H1 (cell line): Measurements from ENCODE around the gene GSK3B. TPM values are rescaled to one million over a fixed set of nuclear protein-coding genes. Genes with fewer than 3 reads are reported as not detected.

Source experiments
- CTCF ChIA-PET: fragments of 300-600 bp; sonication (Branson Sonifier 250); formaldehyde crosslinking; loops from one replicate; lab custom pipeline; 2021; ENCODE audit not compliant: partially characterized antibody; lab: Charles Lee
- POLR2A ChIA-PET: fragments of 300-600 bp; sonication (Branson Sonifier 250); formaldehyde crosslinking; loops from one replicate; lab custom pipeline; 2021; ENCODE audit warnings: inconsistent platforms; ENCODE audit not compliant: partially characterized antibody; lab: Charles Lee
- DNase-seq, 2 experiments: peaks; one replicate each; pipeline versions ENCODE4 v3.0.0 to v3.0.0-alpha.2; 2010 to 2022; ENCODE audit warnings: low spot score in 2 of 2, low read depth in 1 of 2, mixed read lengths in 1 of 2
- FAIRE-seq: peaks from 2 replicates; lab custom pipeline; 2011; peaks lifted over from hg19 to GRCh38; lab: Jason Lieb, UNC
- H2AFZ ChIP-seq: 2 replicates; pipeline ENCODE4 v1.8.1; 2012; ENCODE audit warnings: low read length, inconsistent platforms
- H2AK5ac ChIP-seq: 2 replicates; pipeline ENCODE4 v1.6.1; 2013; ENCODE audit warnings: low read depth, low read length
- H2BK120ac ChIP-seq: replicated peaks from 2 replicates; pipeline ENCODE3; 2013; ENCODE audit warnings: low read depth, low read length, inconsistent platforms
- H2BK12ac ChIP-seq: 2 replicates; pipeline ENCODE4 v1.6.1; 2013; ENCODE audit warnings: low read depth, low read length
- H2BK15ac ChIP-seq: 2 replicates; pipeline ENCODE4 v1.6.1; 2013; ENCODE audit warnings: low read length
- H2BK20ac ChIP-seq: 2 replicates; pipeline ENCODE4 v1.6.1; 2013; ENCODE audit warnings: low read length
- H2BK5ac ChIP-seq: 2 replicates; pipeline ENCODE4 v1.6.1; 2013; ENCODE audit warnings: low read depth, low read length
- H3K14ac ChIP-seq: 2 replicates; pipeline ENCODE4 v1.6.1; 2013; ENCODE audit warnings: inconsistent platforms; ENCODE audit not compliant: insufficient read length
- H3K18ac ChIP-seq: 2 replicates; pipeline ENCODE4 v1.6.1; 2013; ENCODE audit warnings: low read length; ENCODE audit errors: extremely low read depth
- H3K23ac ChIP-seq: 2 replicates; pipeline ENCODE4 v1.6.1; 2013; ENCODE audit warnings: inconsistent platforms; ENCODE audit not compliant: insufficient read length
- H3K23me2 ChIP-seq: 2 replicates; pipeline ENCODE4 v1.6.1; 2013; ENCODE audit warnings: low read depth, low read length
- H3K27ac ChIP-seq: 2 replicates; pipeline ENCODE4 v1.6.1; 2011; ENCODE audit warnings: low read depth, low read length, inconsistent platforms
- H3K27me3 ChIP-seq, 4 experiments: replicated peaks in 1 of 4; 1 replicate in 1 of 4; 2 replicates in 3 of 4; pipeline versions ENCODE4 v1.6.1 to v1.8.1; 2011 to 2013; ENCODE audit warnings: low read length in 3 of 4, mild to moderate bottlenecking in 3 of 4, inconsistent platforms in 2 of 4, mixed read lengths in 2 of 4, moderate library complexity in 1 of 4; ENCODE audit not compliant: control insufficient read depth in 3 of 4, insufficient read depth in 3 of 4; ENCODE audit errors: extremely low read depth in 1 of 4
- H3K36me3 ChIP-seq, 4 experiments: 2 replicates each; pipeline versions ENCODE4 v1.6.1 to v1.8.1; 2011 to 2013; ENCODE audit warnings: mild to moderate bottlenecking in 4 of 4, low read length in 3 of 4, moderate library complexity in 2 of 4, control low read depth in 1 of 4, inconsistent platforms in 1 of 4; ENCODE audit not compliant: insufficient read depth in 4 of 4, control insufficient read depth in 2 of 4
- H3K4ac ChIP-seq: replicated peaks from 2 replicates; pipeline ENCODE3; 2013; ENCODE audit warnings: low read length, low read depth, mixed read lengths, inconsistent platforms; ENCODE audit not compliant: insufficient read length
- H3K4me1 ChIP-seq, 4 experiments: replicated peaks in 1 of 4; 1 replicate in 1 of 4; 2 replicates in 3 of 4; pipeline versions ENCODE4 v1.6.1 to v1.8.1; 2011 to 2013; ENCODE audit warnings: low read length in 3 of 4, inconsistent platforms in 2 of 4, mixed read lengths in 1 of 4; ENCODE audit not compliant: insufficient read depth in 4 of 4, control insufficient read depth in 3 of 4
- H3K4me2 ChIP-seq, 2 experiments: 2 replicates each; pipeline versions ENCODE4 v1.6.1 to v1.8.1; 2011 to 2013; ENCODE audit warnings: low read depth in 2 of 2, low read length in 2 of 2, control low read depth in 1 of 2, inconsistent platforms in 1 of 2, mild to moderate bottlenecking in 1 of 2; ENCODE audit not compliant: insufficient read depth in 1 of 2
- H3K4me3 ChIP-seq, 4 experiments: fragments of 200-600, 300-600 bp in 1 of 4; sonication (generic), shearing (Covaris generic), sonication (Bioruptor Twin) in 1 of 4; 2 replicates each; pipeline versions ENCODE4 v1.5.1 to v1.8.1; 2011 to 2016; ENCODE audit warnings: low read length in 4 of 4, low read depth in 3 of 4, control low read depth in 2 of 4, inconsistent platforms in 2 of 4, mild to moderate bottlenecking in 2 of 4, mixed read lengths in 1 of 4, moderate library complexity in 1 of 4; ENCODE audit not compliant: insufficient read depth in 2 of 4; ENCODE audit errors: extremely low read depth in 1 of 4
- H3K56ac ChIP-seq: replicated peaks from 2 replicates; pipeline ENCODE3; 2013; ENCODE audit warnings: low read depth, mild to moderate bottlenecking, mixed read lengths, low read length, inconsistent platforms; ENCODE audit not compliant: insufficient read length
- H3K79me1 ChIP-seq: 2 replicates; pipeline ENCODE4 v1.6.1; 2013; ENCODE audit warnings: low read depth, low read length, control low read depth
- H3K79me2 ChIP-seq, 2 experiments: 2 replicates each; pipeline versions ENCODE4 v1.6.1 to v1.8.1; 2012 to 2013; ENCODE audit warnings: low read length in 2 of 2, mild to moderate bottlenecking in 2 of 2, inconsistent platforms in 1 of 2; ENCODE audit not compliant: insufficient read depth in 2 of 2, control insufficient read depth in 1 of 2
- H3K9ac ChIP-seq, 4 experiments: replicated peaks in 1 of 4; 1 replicate in 1 of 4; 2 replicates in 3 of 4; pipeline versions ENCODE4 v1.6.1 to v1.8.1; 2011 to 2013; ENCODE audit warnings: low read depth in 3 of 4, low read length in 3 of 4, control low read depth in 2 of 4, mild to moderate bottlenecking in 2 of 4, moderate library complexity in 2 of 4, inconsistent platforms in 1 of 4; ENCODE audit errors: extremely low read depth in 1 of 4
- H3K9me3 ChIP-seq, 2 experiments: 2 replicates each; pipeline versions ENCODE4 v1.6.1 to v1.8.1; 2012 to 2013; ENCODE audit warnings: mild to moderate bottlenecking in 2 of 2, moderate library complexity in 2 of 2, control low read depth in 1 of 2, inconsistent platforms in 1 of 2, low read depth in 1 of 2, low read length in 1 of 2, mixed read lengths in 1 of 2; ENCODE audit not compliant: insufficient read depth in 2 of 2
- H4K20me1 ChIP-seq, 2 experiments: replicated peaks in 1 of 2; 2 replicates each; pipeline versions ENCODE3 to v1.8.1; 2011 to 2013; ENCODE audit warnings: inconsistent platforms in 2 of 2, low read length in 2 of 2, mild to moderate bottlenecking in 1 of 2; ENCODE audit not compliant: insufficient read depth in 2 of 2, control insufficient read depth in 1 of 2
- H4K5ac ChIP-seq: 2 replicates; pipeline ENCODE4 v1.6.1; 2013; ENCODE audit warnings: low read length, low read depth, mixed read lengths, inconsistent platforms; ENCODE audit not compliant: insufficient read length
- H4K8ac ChIP-seq: 2 replicates; pipeline ENCODE4 v1.8.0; 2013; ENCODE audit warnings: mild to moderate bottlenecking, moderate library complexity, low read length, inconsistent platforms; ENCODE audit not compliant: insufficient read depth; ENCODE audit errors: extremely low read depth
- H4K91ac ChIP-seq: replicated peaks from 2 replicates; pipeline ENCODE3; 2013; ENCODE audit warnings: low read length, mixed read lengths, inconsistent platforms; ENCODE audit not compliant: insufficient read length
- BCL11A ChIP-seq, 2 experiments: IDR thresholded peaks; one replicate each; pipeline ENCODE4 v1.6.1; 2011; ENCODE audit warnings: low read depth in 2 of 2, low read length in 2 of 2, mild to moderate bottlenecking in 2 of 2
- CHD1 ChIP-seq: IDR thresholded peaks from 2 replicates; pipeline ENCODE4 v1.6.1; 2012; ENCODE audit warnings: low read depth, low read length, improper control_type of control experiment
- JUN ChIP-seq: IDR thresholded peaks from 2 replicates; pipeline ENCODE4 v1.6.1; 2011; ENCODE audit warnings: low read depth, mild to moderate bottlenecking, improper control_type of control experiment, low read length
- NANOG ChIP-seq: IDR thresholded peaks from 2 replicates; pipeline ENCODE4 v1.6.1; 2011; ENCODE audit warnings: low read length, low read depth, mild to moderate bottlenecking, inconsistent platforms; ENCODE audit not compliant: insufficient read depth, poor library complexity, severe bottlenecking
- POLR2A ChIP-seq, 2 experiments: IDR thresholded peaks; 1 replicate in 1 of 2; 2 replicates in 1 of 2; pipeline ENCODE4 v1.6.1; 2011; ENCODE audit warnings: low read depth in 2 of 2, low read length in 2 of 2, mild to moderate bottlenecking in 2 of 2; ENCODE audit errors: control extremely low read depth in 1 of 2
- RBBP5 ChIP-seq: IDR thresholded peaks from 2 replicates; pipeline ENCODE4 v1.7.1; 2012; ENCODE audit warnings: low read depth, mild to moderate bottlenecking, inconsistent platforms, low read length, moderate library complexity, borderline replicate concordance
- RXRA ChIP-seq: IDR thresholded peaks from 2 replicates; pipeline ENCODE4 v1.6.1; 2011; ENCODE audit warnings: low read depth, mild to moderate bottlenecking, low read length, moderate library complexity; ENCODE audit not compliant: insufficient read depth
- SIX5 ChIP-seq: IDR thresholded peaks from 2 replicates; pipeline ENCODE4 v1.6.1; 2011; ENCODE audit warnings: mild to moderate bottlenecking, low read depth, low read length
- SP4 ChIP-seq: IDR thresholded peaks from 2 replicates; pipeline ENCODE4 v1.6.1; 2012; ENCODE audit warnings: low read length, inconsistent platforms
- USF2 ChIP-seq: IDR thresholded peaks from 2 replicates; pipeline ENCODE4 v1.6.1; 2011; ENCODE audit warnings: low read length, improper control_type of control experiment
- ZNF274 ChIP-seq: IDR thresholded peaks from 2 replicates; pipeline ENCODE4 v1.7.0; 2012; ENCODE audit warnings: low read length, borderline replicate concordance; ENCODE audit errors: extremely low read depth
- WGBS, 2 experiments: shearing (Covaris generic) in 1 of 2; methylation state at CpG; one replicate each; pipeline versions ENCODE4 v1.1.6 to v1.1.7; 2013 to 2015; ENCODE audit warnings: low lambda C conversion rate in 2 of 2, mixed read lengths in 2 of 2, inconsistent platforms in 1 of 2, low coverage in 1 of 2, missing lambda C conversion rate in 1 of 2; ENCODE audit not compliant: insufficient replicate concordance in 2 of 2, insufficient coverage in 1 of 2, insufficient read length in 1 of 2; ENCODE audit errors: extremely low coverage in 1 of 2, missing lambda C conversion rate in 1 of 2; 5-methylcytosine and 5-hydroxymethylcytosine counted together
- polyA plus RNA-seq, 7 experiments: library from polyadenylated mRNA; depleted of rRNA in 3 of 7; stranded (reverse) in 5 of 7; unstranded in 2 of 7; fragments of >200 nt in 5 of 7; fragments of 200-250 nt in 2 of 7; gene quantifications; 1 replicate in 5 of 7; 2 replicates in 1 of 7; 4 replicates in 1 of 7; pipeline versions ENCODE4 v1.2.1 to v1.2.3, GENCODE V29; 2011 to 2013; ENCODE audit warnings: missing spikeins in 2 of 7, mixed read lengths in 2 of 7
- total RNA-seq: library from RNA; stranded (reverse); fragmentation: NEBNext Ultra II Directional; extraction: Animal tissue kit (Norgen Biotek cat#: 25700); gene quantifications from 2 replicates; pipeline ENCODE4 v1.2.1, GENCODE V29; 2021

Gene GSK3B
- total and polyA plus RNA-seq, 2 of the 8 experiments (the other 6 are each of a cell fraction or from before 2014, with no cell fraction given), result 24.2 to 50.7 TPM

DNA sequence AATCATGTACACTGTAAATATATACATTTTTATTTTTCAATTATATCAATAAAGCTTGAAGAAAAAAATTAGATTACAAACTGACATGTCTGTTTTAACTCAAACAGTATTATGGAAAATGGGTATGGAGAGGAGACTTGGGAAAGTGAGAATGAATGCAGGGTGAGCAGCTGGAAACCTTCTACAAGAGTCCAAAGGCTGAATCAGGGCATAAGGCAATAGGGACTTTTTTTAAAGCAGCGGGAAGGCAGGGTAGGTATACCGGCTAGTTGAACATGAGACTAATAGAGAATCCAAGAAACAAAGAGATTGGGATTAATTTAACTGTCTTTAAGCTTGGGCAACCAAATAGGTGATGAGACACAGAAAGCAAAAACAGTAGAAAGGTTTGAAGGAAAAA, 167.1 kb downstream of the GSK3B start:
- H3K18ac ChIP-seq, result no peak overlapping the region
- 91% methylated on average over 2 of the region's 2 CpGs; no CpG with 5 or more reads in 1 of the 2 experiments for WGBS, 2 experiments

More for the DNA sequence above, 167.1 kb downstream of the GSK3B start:
- no peak overlapping the region for H3K4ac ChIP-seq
- H3K36me3 ChIP-seq, result peaks cover 0 to 3% (median 0%) of the 10 kb centered on the region in 4 experiments; a peak in 1 of 8 replicates
- TF ChIP-seq BCL11A (IDR thresholded peaks at IDR 0.05; ENCODE audit: low read depth in 2 of 2, low read length in 2 of 2) (no peak), NANOG (no peak), RBBP5 (no peak), USF2 (no peak), ZNF274 (no peak), JUN (no peak), RXRA (no peak), POLR2A (IDR thresholded peaks at IDR 0.05; ENCODE audit: control extremely low read depth in 1 of 2, low read depth in 2 of 2, low read length in 2 of 2) (no peak), CHD1 (no peak), SIX5 (no peak), SP4 (no peak)
- TF ChIP-seq, all 59 proteins: peak for 0
- no peaks in the 10 kb centered on the region for H3K27me3 ChIP-seq
- H3K27ac ChIP-seq, result no peak overlapping the region
- ChIA-PET CTCF (interaction anchor here (1.5 kb wide), 1 partner anchor 35 kb away, joined by 3 read pairs; no protein-coding TSS in a partner anchor), POLR2A (no interaction called here)
- no peak overlapping the region for H3K56ac ChIP-seq
- H2BK120ac ChIP-seq, result no peak overlapping the region
- H2BK12ac ChIP-seq, result no peak overlapping the region
- H3K79me2 ChIP-seq, result peaks cover 0 to 40% of the 10 kb centered on the region in 2 experiments; a peak in 3 of 4 replicates
- no peak for DNase-seq
- H3K23ac ChIP-seq, result no peak overlapping the region
- no peaks in the 10 kb centered on the region for H3K4me1 ChIP-seq
- H3K23me2 ChIP-seq, result no peaks in the 10 kb centered on the region; the same call in 1 of the 2 replicates
- H2AK5ac ChIP-seq, result no peak overlapping the region
- H3K9me3 ChIP-seq, result no peaks in the 10 kb centered on the region
- no peak overlapping the region for H3K14ac ChIP-seq
- H4K20me1 ChIP-seq, result peaks cover 0 to 3% of the 10 kb centered on the region in 2 experiments
- no peak overlapping the region for H2BK20ac ChIP-seq
- H4K8ac ChIP-seq, result no peak overlapping the region
- no peak overlapping the region for H2AFZ ChIP-seq
- no peak overlapping the region for H2BK15ac ChIP-seq
- no peaks in the 10 kb centered on the region for H3K79me1 ChIP-seq
- no peak for FAIRE-seq
- H3K9ac ChIP-seq, result no peak overlapping the region
- no peak overlapping the region for H3K4me2 ChIP-seq
- H2BK5ac ChIP-seq, result no peak overlapping the region
- no peak overlapping the region for H3K4me3 ChIP-seq
- H4K5ac ChIP-seq, result no peak overlapping the region
- H4K91ac ChIP-seq, result no peak overlapping the region
